ENCODE measurements around the gene MTAP. TPM values are rescaled to one million over a fixed set of nuclear protein-coding genes. Genes with fewer than 3 reads are reported as not detected.
A peak's percentile ranks its signal among the peaks of the same experiment; 100 is the strongest.

The MTAP gene
- total RNA-seq, 2 experiments from 2014 or later = 44.9 to 63.7 TPM

GRCh38 chr9:21811914-21812313, 9.5 kb downstream of the MTAP start:
- Mint-ChIP-seq H3K27me3 (no peaks in the 10 kb centered on the region), H3K36me3 (peaks cover 28% of the 10 kb centered on the region), H3K4me1 (peaks cover 35% of the 10 kb centered on the region), H3K4me3 (no peak overlapping the region), H3K9me3 (ENCODE audit: low read depth) (no peaks in the 10 kb centered on the region), H3K27ac (no peak overlapping the region)
- ATAC-seq = no peak
- CTCF ChIA-PET = interaction anchor here (0.7 to 4.3 kb wide), 14 partner anchors 9 to 640 kb away, joined by 3 to 86 read pairs (median 6); partner anchors contain the start of genes CDKN2B and MTAP
- DNase-seq = no peak

DNA sequence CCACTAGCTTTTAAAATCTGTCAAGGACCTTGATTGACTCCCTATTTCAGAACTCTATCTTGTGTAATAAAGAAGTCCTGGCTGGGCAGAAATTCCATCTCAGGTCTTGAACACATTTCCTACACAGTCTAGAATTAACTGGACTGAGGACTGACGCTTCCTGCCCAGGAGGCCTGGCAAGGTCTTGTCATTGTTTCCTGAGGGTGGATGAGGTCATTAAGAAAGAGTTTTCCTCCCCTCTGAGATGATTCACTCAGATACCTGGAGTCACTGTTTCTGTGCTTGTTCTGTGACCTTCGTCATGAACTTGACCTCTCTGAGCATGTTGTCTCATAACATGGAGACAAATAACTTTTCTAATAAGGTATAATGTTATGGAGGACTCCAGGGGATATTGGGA, 10.0 kb downstream of the MTAP start:
- CTCF ChIA-PET = interaction anchor here (0.7 to 4.3 kb wide), 15 partner anchors 9 to 640 kb away, joined by 3 to 86 read pairs (median 4); partner anchors contain the start of genes CDKN2B and MTAP
- peaks cover 29% of the 10 kb centered on the region for H3K36me3 Mint-ChIP-seq
- no peaks in the 10 kb centered on the region for H3K27me3 Mint-ChIP-seq
- H3K4me1 Mint-ChIP-seq = peaks cover 33% of the 10 kb centered on the region
- H3K27ac Mint-ChIP-seq = no peak overlapping the region
- DNase-seq = no peak
- H3K4me3 Mint-ChIP-seq = no peak overlapping the region
- H3K9me3 Mint-ChIP-seq (ENCODE audit: low read depth) = no peaks in the 10 kb centered on the region
- no peak for ATAC-seq

- peak; percentile 75 for DNase-seq
- CTCF ChIA-PET = interaction anchor here (0.7 to 4.3 kb wide), 37 partner anchors 10 to 640 kb away, joined by 3 to 86 read pairs (median 5); partner anchors contain the start of genes CDKN2A, CDKN2B, CDKN2B-AS1 and MTAP
- H3K4me1 Mint-ChIP-seq = peaks cover 32% of the 10 kb centered on the region
- H3K9me3 Mint-ChIP-seq (ENCODE audit: low read depth) = no peaks in the 10 kb centered on the region
- peaks cover 31% of the 10 kb centered on the region for H3K36me3 Mint-ChIP-seq
- peak overlapping the region; percentile 16 for H3K27ac Mint-ChIP-seq
- H3K27me3 Mint-ChIP-seq = no peaks in the 10 kb centered on the region
- no peak overlapping the region for H3K4me3 Mint-ChIP-seq
- peak; percentile 65 for ATAC-seq
These were observed 10.6 kb downstream of the MTAP start for GRCh38 chr9:21812946-21813568.

- Mint-ChIP-seq H3K9me3 (ENCODE audit: low read depth) (no peaks in the 10 kb centered on the region), H3K27ac (no peak overlapping the region), H3K36me3 (peaks cover 36% of the 10 kb centered on the region), H3K4me1 (peaks cover 27% of the 10 kb centered on the region), H3K4me3 (no peak overlapping the region), H3K27me3 (no peaks in the 10 kb centered on the region)
- DNase-seq (peak; percentile 68), ATAC-seq (peak; percentile 46)
- CTCF ChIA-PET = interaction anchor here (0.7 to 4.3 kb wide), 32 partner anchors 11 to 639 kb away, joined by 3 to 86 read pairs (median 5); partner anchors contain the start of genes CDKN2A, CDKN2B, CDKN2B-AS1 and MTAP
These were observed 11.4 kb downstream of the MTAP start for GRCh38 chr9:21813575-21814473.

DNA sequence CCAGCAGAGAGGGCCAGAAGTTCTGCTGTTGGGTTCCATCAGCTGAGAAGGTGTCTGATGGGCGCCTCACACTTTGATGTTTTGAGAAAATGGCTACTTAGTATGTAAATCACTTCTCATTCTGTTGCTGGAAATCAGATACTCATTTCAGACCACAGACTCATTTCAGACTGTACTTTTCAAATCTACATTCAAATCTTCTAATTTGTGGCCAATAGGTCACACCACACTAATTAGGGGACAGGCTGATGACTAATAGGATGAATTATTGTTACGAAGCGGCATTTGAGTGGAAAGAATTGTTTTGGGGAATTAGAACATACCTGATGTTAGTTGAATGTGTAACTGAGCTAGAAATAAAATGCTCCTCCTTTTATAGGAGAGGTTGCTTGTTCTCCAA, 13.2 kb downstream of the MTAP start:
- Mint-ChIP-seq H3K9me3 (ENCODE audit: low read depth) (no peaks in the 10 kb centered on the region), H3K27me3 (no peaks in the 10 kb centered on the region), H3K4me3 (no peak overlapping the region), H3K36me3 (peaks cover 40% of the 10 kb centered on the region), H3K4me1 (peaks cover 18% of the 10 kb centered on the region), H3K27ac (no peak overlapping the region)
- no peak for ATAC-seq
- CTCF ChIA-PET = interaction anchor here (1.1 to 3.9 kb wide), 3 partner anchors 193 to 304 kb away, joined by 3 to 13 read pairs (median 8); partner anchors contain the start of gene CDKN2B
- DNase-seq = no peak

DNA sequence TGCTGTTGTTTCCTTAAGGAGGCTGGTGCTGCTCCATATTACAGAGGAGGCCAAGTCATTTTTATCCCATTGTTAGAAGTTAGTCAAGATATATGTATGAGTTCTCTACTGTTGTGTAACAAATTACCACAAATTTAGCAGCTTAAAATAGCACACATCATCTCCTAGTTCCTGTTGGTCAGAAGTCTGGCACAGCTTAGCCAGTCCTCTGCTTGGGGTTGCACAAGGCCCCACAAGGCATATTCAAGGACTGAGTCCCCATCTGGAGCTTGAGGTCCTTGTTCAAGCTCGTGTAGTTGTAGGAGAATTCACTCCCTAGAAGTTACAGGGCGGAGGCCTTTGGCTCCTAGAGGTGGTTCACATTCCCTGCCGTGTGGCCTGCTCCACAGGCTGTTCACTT, 14.7 kb downstream of the MTAP start:
- ATAC-seq = no peak
- peaks cover 48% of the 10 kb centered on the region for H3K36me3 Mint-ChIP-seq
- CTCF ChIA-PET = interaction anchor here (0.8 to 3.9 kb wide), 4 partner anchors 192 to 635 kb away, joined by 3 to 13 read pairs (median 6); partner anchors contain the start of gene CDKN2B
- H3K4me3 Mint-ChIP-seq = no peak overlapping the region
- no peak overlapping the region for H3K27ac Mint-ChIP-seq
- no peaks in the 10 kb centered on the region for H3K9me3 Mint-ChIP-seq (ENCODE audit: low read depth)
- H3K27me3 Mint-ChIP-seq = no peaks in the 10 kb centered on the region
- H3K4me1 Mint-ChIP-seq = peaks cover 17% of the 10 kb centered on the region
- DNase-seq = no peak

GRCh38 chr9:21825637-21826036, 23.2 kb downstream of the MTAP start:
- DNase-seq (no peak), ATAC-seq (no peak)
- H3K9me3 Mint-ChIP-seq (ENCODE audit: low read depth) = no peaks in the 10 kb centered on the region
- H3K4me1 Mint-ChIP-seq = peaks cover 1% of the 10 kb centered on the region
- peaks cover 78% of the 10 kb centered on the region for H3K36me3 Mint-ChIP-seq
- H3K27ac Mint-ChIP-seq = no peak overlapping the region
- H3K4me3 Mint-ChIP-seq = no peak overlapping the region
- H3K27me3 Mint-ChIP-seq = no peaks in the 10 kb centered on the region
- CTCF ChIA-PET = interaction anchor here (1.5 kb wide), 1 partner anchor 10 kb away, joined by 3 read pairs; no protein-coding TSS in a partner anchor

- Mint-ChIP-seq H3K4me3 (no peak overlapping the region), H3K4me1 (peaks cover 16% of the 10 kb centered on the region), H3K27me3 (no peaks in the 10 kb centered on the region), H3K9me3 (ENCODE audit: low read depth) (no peaks in the 10 kb centered on the region), H3K27ac (no peak overlapping the region), H3K36me3 (peaks cover 75% of the 10 kb centered on the region)
- CTCF ChIA-PET = no interaction called here
- ATAC-seq (no peak), DNase-seq (no peak)
These were observed 26.5 kb downstream of the MTAP start for GRCh38 chr9:21828853-21829410.

- Mint-ChIP-seq H3K9me3 (ENCODE audit: low read depth) (no peaks in the 10 kb centered on the region), H3K4me3 (no peak overlapping the region), H3K27ac (no peak overlapping the region), H3K36me3 (peaks cover 71% of the 10 kb centered on the region), H3K27me3 (no peaks in the 10 kb centered on the region), H3K4me1 (peaks cover 16% of the 10 kb centered on the region)
- CTCF ChIA-PET = no interaction called here
- DNase-seq (no peak), ATAC-seq (no peak)
These were observed 28.2 kb downstream of the MTAP start for GRCh38 chr9:21830589-21830988.

GRCh38 chr9:21831841-21832509, 29.5 kb downstream of the MTAP start:
- peak; percentile 72 for ATAC-seq
- no peaks in the 10 kb centered on the region for H3K9me3 Mint-ChIP-seq (ENCODE audit: low read depth)
- H3K4me1 Mint-ChIP-seq = peaks cover 16% of the 10 kb centered on the region
- no peaks in the 10 kb centered on the region for H3K27me3 Mint-ChIP-seq
- H3K36me3 Mint-ChIP-seq = peaks cover 71% of the 10 kb centered on the region
- CTCF ChIA-PET = interaction anchor here (1.4 kb wide), 1 partner anchor 206 kb away, joined by 3 read pairs; no protein-coding TSS in a partner anchor
- H3K4me3 Mint-ChIP-seq = no peak overlapping the region
- H3K27ac Mint-ChIP-seq = no peak overlapping the region
- DNase-seq = no peak

GRCh38 chr9:21833090-21833801, 30.8 kb downstream of the MTAP start:
- CTCF ChIA-PET = interaction anchor here (1.1 kb wide), 1 partner anchor 175 kb away, joined by 5 read pairs; no protein-coding TSS in a partner anchor

DNA sequence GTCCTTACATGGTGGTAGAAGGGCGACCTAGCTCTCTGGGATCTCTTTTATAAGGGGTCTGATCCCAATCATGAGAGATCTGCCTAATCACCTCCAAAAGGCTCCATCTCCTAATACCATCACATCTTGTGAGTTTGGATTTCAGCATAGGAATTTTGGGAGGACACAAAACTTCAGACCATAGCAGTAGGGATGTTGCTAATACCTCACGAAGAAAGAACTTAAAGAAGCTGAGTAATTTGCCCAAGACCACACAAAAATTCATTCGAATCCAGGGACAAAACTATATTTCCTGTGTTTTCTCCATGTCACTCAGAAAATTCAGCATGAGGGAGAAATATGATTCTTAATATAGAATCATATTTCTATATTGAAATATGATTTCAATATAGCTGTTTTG, 32.7 kb downstream of the MTAP start:
- no peaks in the 10 kb centered on the region for H3K27me3 Mint-ChIP-seq
- H3K36me3 Mint-ChIP-seq = peaks cover 78% of the 10 kb centered on the region
- H3K4me3 Mint-ChIP-seq = no peak overlapping the region
- no peak for DNase-seq
- ATAC-seq = no peak
- H3K4me1 Mint-ChIP-seq = peaks cover 16% of the 10 kb centered on the region
- CTCF ChIA-PET = interaction anchor here (0.9 kb wide), 1 partner anchor 9 kb away, joined by 3 read pairs; no protein-coding TSS in a partner anchor
- H3K27ac Mint-ChIP-seq = no peak overlapping the region
- peaks cover 3% of the 10 kb centered on the region for H3K9me3 Mint-ChIP-seq (ENCODE audit: low read depth)

More at GRCh38 chr9:21833090-21833801, 30.8 kb downstream of the MTAP start:
- DNase-seq (no peak), ATAC-seq (no peak)
- Mint-ChIP-seq H3K9me3 (ENCODE audit: low read depth) (no peaks in the 10 kb centered on the region), H3K4me3 (no peak overlapping the region), H3K27me3 (no peaks in the 10 kb centered on the region), H3K4me1 (peaks cover 16% of the 10 kb centered on the region), H3K27ac (no peak overlapping the region), H3K36me3 (peaks cover 73% of the 10 kb centered on the region)

Measured in activated CD8-positive, alpha-beta memory T cell treated with anti-CD3 and anti-CD28 coated beads, Interleukin-2, amount 10 ng/mL, durations not matched to agents 7 days and 5 days (primary cell).